Measurements from ENCODE around the gene FLCN.
"Not testable (repeated sequence)": the region's sequence is repeated elsewhere in the genome, so short reads cannot be mapped to it uniquely, and the experiment has no call there.

DNA sequence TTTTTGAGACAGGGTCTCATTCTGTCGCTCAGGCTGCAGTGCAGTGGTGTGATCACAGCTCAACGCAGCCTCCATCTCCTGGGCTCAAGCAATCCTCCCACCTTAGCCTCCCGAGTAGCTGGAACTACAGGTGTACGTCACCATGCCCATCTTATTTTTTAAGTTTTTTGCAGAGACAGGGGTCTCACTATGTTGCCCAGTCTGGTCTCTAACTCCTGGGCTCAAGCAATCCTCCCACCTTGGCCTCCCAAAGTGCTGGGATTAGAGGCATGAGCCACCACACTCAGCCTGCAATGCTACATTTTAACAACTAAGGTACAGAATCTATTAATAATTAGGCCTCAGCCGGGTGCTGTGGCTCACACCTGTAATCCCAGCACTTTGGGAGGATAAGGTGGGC lies 40.5 kb upstream of the FLCN start:
- TF ChIP-seq, protein P1, sequence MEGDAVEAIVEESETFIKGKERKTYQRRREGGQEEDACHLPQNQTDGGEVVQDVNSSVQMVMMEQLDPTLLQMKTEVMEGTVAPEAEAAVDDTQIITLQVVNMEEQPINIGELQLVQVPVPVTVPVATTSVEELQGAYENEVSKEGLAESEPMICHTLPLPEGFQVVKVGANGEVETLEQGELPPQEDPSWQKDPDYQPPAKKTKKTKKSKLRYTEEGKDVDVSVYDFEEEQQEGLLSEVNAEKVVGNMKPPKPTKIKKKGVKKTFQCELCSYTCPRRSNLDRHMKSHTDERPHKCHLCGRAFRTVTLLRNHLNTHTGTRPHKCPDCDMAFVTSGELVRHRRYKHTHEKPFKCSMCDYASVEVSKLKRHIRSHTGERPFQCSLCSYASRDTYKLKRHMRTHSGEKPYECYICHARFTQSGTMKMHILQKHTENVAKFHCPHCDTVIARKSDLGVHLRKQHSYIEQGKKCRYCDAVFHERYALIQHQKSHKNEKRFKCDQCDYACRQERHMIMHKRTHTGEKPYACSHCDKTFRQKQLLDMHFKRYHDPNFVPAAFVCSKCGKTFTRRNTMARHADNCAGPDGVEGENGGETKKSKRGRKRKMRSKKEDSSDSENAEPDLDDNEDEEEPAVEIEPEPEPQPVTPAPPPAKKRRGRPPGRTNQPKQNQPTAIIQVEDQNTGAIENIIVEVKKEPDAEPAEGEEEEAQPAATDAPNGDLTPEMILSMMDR (conservative IDR thresholded peaks at IDR 0.05 in 1 of 2, IDR thresholded peaks at IDR 0.05 in 1 of 2; ENCODE audit: low read depth in 1 of 2, low read length in 2 of 2): not testable (repeated sequence)
- not testable (repeated sequence) for TF ChIP-seq EZH2 (IDR thresholded peaks at IDR 0.05; ENCODE audit: low read length, missing control alignments)
